Testis (tissue), 2 donors: ENCODE results near the gene OR5A2.

Experiments
- CTCF ChIP-seq, 3 experiments: fragments of 450-650 bp in 2 of 3; fragments of 200-600 bp in 1 of 3; sonication (generic) in 1 of 3; IDR thresholded peaks; one replicate each; pipeline ENCODE4 v1.5.1; 2016 to 2019; ENCODE audit warnings: antibody characterized with exemption in 3 of 3, mild to moderate bottlenecking in 2 of 3, moderate library complexity in 1 of 3
- POLR2A ChIP-seq: fragments of 450-650 bp; IDR thresholded peaks from one replicate; pipeline ENCODE4 v1.6.1; 2017; ENCODE audit warnings: antibody characterized with exemption, mild to moderate bottlenecking, moderate library complexity

DNA sequence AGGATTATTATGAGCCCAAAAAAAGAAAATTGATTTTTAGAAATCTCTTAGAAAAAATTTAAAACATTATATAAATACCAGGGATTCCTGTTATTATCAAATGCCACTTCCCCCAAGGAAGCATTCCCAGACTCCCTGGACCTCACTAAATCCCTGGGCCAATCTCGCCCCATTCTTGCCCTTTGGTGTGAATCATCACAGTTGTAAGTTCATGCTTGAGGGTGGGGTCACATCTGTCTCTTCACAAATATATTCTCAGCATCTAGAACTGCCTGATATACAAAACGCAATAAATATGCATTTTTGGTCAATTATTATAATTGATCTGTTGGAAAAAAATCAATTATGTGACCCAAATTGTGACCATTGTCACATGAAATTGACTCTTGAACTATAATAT lies 22.3 kb upstream of the OR5A2 start:
- TF ChIP-seq POLR2A (no peak), CTCF (IDR thresholded peaks at IDR 0.05) (no peak)
